ENCODE data around the gene UNC45A. TPM values are rescaled to one million over a fixed set of nuclear protein-coding genes. Genes with fewer than 3 reads are reported as not detected.
A peak's percentile ranks its signal among the peaks of the same experiment; 100 is the strongest.

Gene UNC45A
- total RNA-seq, 1 experiment from 2014 or later: 68.4 TPM

DNA sequence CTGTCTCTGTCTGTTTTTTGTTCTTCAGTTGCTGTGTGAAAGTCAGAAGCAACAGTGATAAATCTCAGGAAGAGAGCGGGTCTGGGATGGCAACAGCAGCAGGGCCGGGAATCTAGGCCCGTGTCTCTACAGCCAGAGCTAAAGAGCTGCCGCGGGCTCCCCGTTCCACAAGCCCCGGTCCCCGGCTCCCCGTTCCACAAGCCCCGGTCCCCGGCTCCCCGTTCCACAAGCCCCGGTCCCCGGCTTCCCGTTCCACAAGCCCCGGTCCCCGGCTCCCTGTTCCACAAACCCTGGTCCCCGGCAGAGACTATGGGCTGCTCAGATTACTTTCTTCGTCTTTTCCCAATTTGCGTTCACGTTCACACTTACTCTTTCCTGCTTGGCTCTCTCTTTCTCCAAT is 39.1 kb downstream of the UNC45A start:
- ATAC-seq (no peak), DNase-seq (no peak)
- Histone ChIP-seq H3K9ac (ENCODE audit: low read length) (no peak overlapping the region), H3F3A (ENCODE audit: low read length, unreplicated experiment) (no peaks in the 10 kb centered on the region), H3K27ac (ENCODE audit: low read length) (no peak overlapping the region), H3K4me2 (ENCODE audit: low read length) (no peak overlapping the region), H3K36me3 (ENCODE audit: low read depth, low read length) (peaks cover 52% of the 10 kb centered on the region), H3K9me2 (replicated peaks; ENCODE audit: low read length) (no peaks in the 10 kb centered on the region), H3K4me3 (ENCODE audit: low read length) (no peak overlapping the region), H4K20me1 (ENCODE audit: low read length) (no peaks in the 10 kb centered on the region), H2AFZ (ENCODE audit: low read length) (no peak overlapping the region), H3K4me1 (ENCODE audit: insufficient read depth, low read length) (no peaks in the 10 kb centered on the region), H3K79me2 (ENCODE audit: low read length) (no peaks in the 10 kb centered on the region), H3K9me3 (ENCODE audit: low read length) (no peaks in the 10 kb centered on the region), H3K27me3 (ENCODE audit: low read length) (no peaks in the 10 kb centered on the region)
- no TSS peak for BruUV-seq (replicated peaks)
- TF ChIP-seq EZH2 (IDR thresholded peaks at IDR 0.05; ENCODE audit: low read length, unreplicated experiment): no peak
- TF ChIP-seq, protein P1, sequence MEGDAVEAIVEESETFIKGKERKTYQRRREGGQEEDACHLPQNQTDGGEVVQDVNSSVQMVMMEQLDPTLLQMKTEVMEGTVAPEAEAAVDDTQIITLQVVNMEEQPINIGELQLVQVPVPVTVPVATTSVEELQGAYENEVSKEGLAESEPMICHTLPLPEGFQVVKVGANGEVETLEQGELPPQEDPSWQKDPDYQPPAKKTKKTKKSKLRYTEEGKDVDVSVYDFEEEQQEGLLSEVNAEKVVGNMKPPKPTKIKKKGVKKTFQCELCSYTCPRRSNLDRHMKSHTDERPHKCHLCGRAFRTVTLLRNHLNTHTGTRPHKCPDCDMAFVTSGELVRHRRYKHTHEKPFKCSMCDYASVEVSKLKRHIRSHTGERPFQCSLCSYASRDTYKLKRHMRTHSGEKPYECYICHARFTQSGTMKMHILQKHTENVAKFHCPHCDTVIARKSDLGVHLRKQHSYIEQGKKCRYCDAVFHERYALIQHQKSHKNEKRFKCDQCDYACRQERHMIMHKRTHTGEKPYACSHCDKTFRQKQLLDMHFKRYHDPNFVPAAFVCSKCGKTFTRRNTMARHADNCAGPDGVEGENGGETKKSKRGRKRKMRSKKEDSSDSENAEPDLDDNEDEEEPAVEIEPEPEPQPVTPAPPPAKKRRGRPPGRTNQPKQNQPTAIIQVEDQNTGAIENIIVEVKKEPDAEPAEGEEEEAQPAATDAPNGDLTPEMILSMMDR (conservative IDR thresholded peaks at IDR 0.05; ENCODE audit: low read depth, low read length): no peak
- TF ChIP-seq EZH2phosphoT487 (IDR thresholded peaks at IDR 0.05; ENCODE audit: borderline replicate concordance, low read length): no peak
- CTCF ChIA-PET: no interaction called here
- intact Hi-C loops (cut with micrococcal nuclease): no loop called here
- POLR2A ChIA-PET (ENCODE audit: unreplicated experiment): no interaction called here

DNA sequence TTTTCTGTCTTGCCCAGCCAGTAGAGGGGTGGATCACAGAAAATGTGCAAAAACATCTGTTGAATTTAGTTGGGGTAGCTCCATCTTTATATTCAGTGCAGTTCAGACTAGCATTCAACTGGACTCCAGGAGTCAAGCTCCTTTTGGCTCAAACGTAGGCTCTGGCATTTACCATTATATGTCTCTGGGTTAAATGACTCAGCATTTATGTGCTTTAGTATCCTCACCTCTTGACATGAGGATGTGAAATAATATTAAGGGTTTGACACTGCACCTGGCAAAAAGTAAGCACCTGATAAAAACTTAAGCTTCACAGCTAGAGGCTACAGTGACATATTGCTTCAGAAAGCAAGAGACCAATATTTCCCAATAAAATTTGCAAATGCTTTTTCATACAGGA is 44.5 kb downstream of the UNC45A start:
- Histone ChIP-seq H3K4me2 (ENCODE audit: low read length) (no peak overlapping the region), H2AFZ (ENCODE audit: low read length) (no peak overlapping the region), H3K4me1 (ENCODE audit: insufficient read depth, low read length) (no peaks in the 10 kb centered on the region), H3K9me3 (ENCODE audit: low read length) (no peaks in the 10 kb centered on the region), H3K36me3 (ENCODE audit: low read depth, low read length) (peaks cover 79% of the 10 kb centered on the region), H3K79me2 (ENCODE audit: low read length) (peaks cover 20% of the 10 kb centered on the region), H3K27me3 (ENCODE audit: low read length) (no peaks in the 10 kb centered on the region), H3K9ac (ENCODE audit: low read length) (no peak overlapping the region), H3K9me2 (replicated peaks; ENCODE audit: low read length) (no peaks in the 10 kb centered on the region), H4K20me1 (ENCODE audit: low read length) (no peaks in the 10 kb centered on the region), H3K27ac (ENCODE audit: low read length) (peak overlapping the region; percentile 4; the same call in 1 of the 2 replicates), H3K4me3 (ENCODE audit: low read length) (no peak overlapping the region), H3F3A (ENCODE audit: low read length, unreplicated experiment) (no peaks in the 10 kb centered on the region)
- BruUV-seq (replicated peaks): no TSS peak
- no peak for DNase-seq
- intact Hi-C loops (cut with micrococcal nuclease): no loop called here
- CTCF ChIA-PET: no interaction called here
- no peak for ATAC-seq
- POLR2A ChIA-PET (ENCODE audit: unreplicated experiment): no interaction called here
- TF ChIP-seq EZH2 (IDR thresholded peaks at IDR 0.05; ENCODE audit: low read length, unreplicated experiment) (no peak), EZH2phosphoT487 (IDR thresholded peaks at IDR 0.05; ENCODE audit: borderline replicate concordance, low read length) (no peak)
- TF ChIP-seq, protein P1 (conservative IDR thresholded peaks at IDR 0.05; ENCODE audit: low read depth, low read length): no peak

DNA sequence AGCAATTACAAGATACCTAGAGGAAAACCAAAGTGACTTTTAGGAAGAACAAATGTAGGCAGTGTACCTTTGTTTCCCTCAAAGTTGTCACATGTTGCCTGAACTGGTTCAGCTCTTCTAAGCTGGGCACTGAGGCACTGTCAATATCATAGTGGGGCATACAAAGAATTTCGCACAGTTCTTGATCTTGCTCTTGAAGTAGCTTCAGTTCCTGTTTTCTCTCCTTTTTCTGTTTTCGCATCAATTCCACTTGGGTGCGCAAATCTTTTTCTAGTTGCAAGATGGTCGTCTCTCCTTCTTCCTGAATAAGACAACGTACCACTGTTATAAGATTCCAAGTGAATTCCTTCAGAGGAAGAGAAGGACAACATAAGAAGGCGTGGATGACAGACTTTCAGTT is 46.6 kb downstream of the UNC45A start:
- CTCF ChIA-PET: no interaction called here
- BruUV-seq (replicated peaks): no TSS peak
- no peaks in the 10 kb centered on the region for H4K20me1 ChIP-seq (ENCODE audit: low read length)
- no peak for ATAC-seq
- POLR2A ChIA-PET (ENCODE audit: unreplicated experiment): no interaction called here
- H3K9ac ChIP-seq (ENCODE audit: low read length): no peak overlapping the region
- peaks cover 63% of the 10 kb centered on the region for H3K36me3 ChIP-seq (ENCODE audit: low read depth, low read length)
- H3K4me1 ChIP-seq (ENCODE audit: insufficient read depth, low read length): no peaks in the 10 kb centered on the region
- H3F3A ChIP-seq (ENCODE audit: low read length, unreplicated experiment): no peaks in the 10 kb centered on the region
- H3K79me2 ChIP-seq (ENCODE audit: low read length): peaks cover 41% of the 10 kb centered on the region
- H3K27me3 ChIP-seq (ENCODE audit: low read length): no peaks in the 10 kb centered on the region
- no peak overlapping the region for H3K4me2 ChIP-seq (ENCODE audit: low read length)
- no peaks in the 10 kb centered on the region for H3K9me3 ChIP-seq (ENCODE audit: low read length)
- no peak overlapping the region for H2AFZ ChIP-seq (ENCODE audit: low read length)
- intact Hi-C loops (cut with micrococcal nuclease): no loop called here
- DNase-seq: no peak
- no peak overlapping the region for H3K27ac ChIP-seq (ENCODE audit: low read length)
- no peak for TF ChIP-seq EZH2phosphoT487 (IDR thresholded peaks at IDR 0.05; ENCODE audit: borderline replicate concordance, low read length)
- no peak for TF ChIP-seq EZH2 (IDR thresholded peaks at IDR 0.05; ENCODE audit: low read length, unreplicated experiment)
- TF ChIP-seq, protein P1 (conservative IDR thresholded peaks at IDR 0.05; ENCODE audit: low read depth, low read length): no peak
- no peak overlapping the region for H3K4me3 ChIP-seq (ENCODE audit: low read length)
- no peaks in the 10 kb centered on the region for H3K9me2 ChIP-seq (replicated peaks; ENCODE audit: low read length)
